ENCODE measurements around the gene PVALEF.
A peak's percentile ranks its signal among the peaks of the same experiment; 100 is the strongest.

Gene PVALEF

DNA sequence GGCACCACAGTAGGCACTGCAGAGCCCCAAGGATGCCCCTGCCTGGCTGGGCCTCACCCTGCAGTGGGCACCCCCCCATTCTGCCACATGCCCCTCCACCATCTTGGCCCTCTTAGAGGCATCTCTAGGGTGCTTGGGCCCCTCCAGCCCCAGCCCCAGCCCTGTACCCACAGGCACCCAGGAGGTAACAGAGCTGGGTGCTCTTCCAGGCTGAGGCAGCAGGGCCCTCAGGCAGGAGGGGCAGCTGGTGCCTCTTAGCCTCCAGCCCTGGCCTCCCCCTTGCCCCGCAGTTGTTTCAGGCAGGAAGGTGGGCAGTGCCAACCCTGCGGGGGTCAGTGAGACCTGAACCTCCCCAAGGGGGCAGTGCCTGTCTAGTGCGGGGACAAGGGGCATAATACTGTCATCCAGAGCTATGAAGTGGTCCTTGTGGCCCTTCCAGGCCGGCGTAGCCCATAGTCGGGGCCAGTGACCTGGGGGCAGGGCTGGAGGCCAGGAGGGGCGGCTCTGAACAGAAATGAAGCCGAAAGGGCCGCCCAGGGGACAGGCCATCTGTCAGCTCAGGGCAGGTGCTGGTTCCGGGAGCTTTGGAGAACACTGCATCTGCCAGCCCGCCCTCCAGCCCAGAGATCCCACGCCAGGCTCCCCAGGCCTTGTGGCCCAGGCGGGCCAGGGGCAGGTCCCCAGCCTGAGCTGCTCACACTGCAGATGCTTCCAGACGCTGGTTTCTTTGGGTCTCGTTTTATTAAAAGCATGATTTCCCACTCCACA, 5.6 kb downstream of the PVALEF start:
- H3K27me3 Mint-ChIP-seq: peaks cover 4 to 11% of the 10 kb centered on the region in 2 donors
- H3K4me1 Mint-ChIP-seq: no peaks in the 10 kb centered on the region
- H3K36me3 Mint-ChIP-seq: peaks cover 2 to 4% of the 10 kb centered on the region in 2 donors
- peaks cover 4 to 8% of the 10 kb centered on the region in 2 donors for H3K9me3 Mint-ChIP-seq
- no peak for ATAC-seq (replicated peaks)
- H3K4me3 Mint-ChIP-seq: no peak overlapping the region
- no peak overlapping the region for H3K27ac Mint-ChIP-seq
- DNase-seq: no peak

- no peak for DNase-seq
- Mint-ChIP-seq H3K9me3 (peaks cover 4 to 8% of the 10 kb centered on the region in 2 donors), H3K36me3 (peaks cover 2 to 4% of the 10 kb centered on the region in 2 donors), H3K27me3 (peaks cover 4 to 6% of the 10 kb centered on the region in 2 donors), H3K27ac (no peak overlapping the region), H3K4me1 (no peaks in the 10 kb centered on the region), H3K4me3 (no peak overlapping the region)
- ATAC-seq (replicated peaks): no peak
Observed at GRCh38 chr17:81171941-81172340, 6.6 kb downstream of the PVALEF start.

- no peak for ATAC-seq (replicated peaks)
- Mint-ChIP-seq H3K9me3 (peaks cover 4 to 8% of the 10 kb centered on the region in 2 donors), H3K4me1 (no peaks in the 10 kb centered on the region), H3K36me3 (peaks cover 2 to 4% of the 10 kb centered on the region in 2 donors), H3K27me3 (no peaks in the 10 kb centered on the region), H3K27ac (no peak overlapping the region), H3K4me3 (no peak overlapping the region)
- DNase-seq: no peak
Observed at GRCh38 chr17:81173052-81173761, 7.9 kb downstream of the PVALEF start.

- Mint-ChIP-seq H3K27me3 (no peaks in the 10 kb centered on the region), H3K27ac (no peak overlapping the region), H3K4me1 (no peaks in the 10 kb centered on the region), H3K9me3 (peaks cover 4 to 8% of the 10 kb centered on the region in 2 donors), H3K36me3 (peaks cover 2 to 4% of the 10 kb centered on the region in 2 donors), H3K4me3 (no peak overlapping the region)
- no peak for DNase-seq
- no peak for ATAC-seq (replicated peaks)
Observed at GRCh38 chr17:81173762-81174155, 8.5 kb downstream of the PVALEF start.

DNA sequence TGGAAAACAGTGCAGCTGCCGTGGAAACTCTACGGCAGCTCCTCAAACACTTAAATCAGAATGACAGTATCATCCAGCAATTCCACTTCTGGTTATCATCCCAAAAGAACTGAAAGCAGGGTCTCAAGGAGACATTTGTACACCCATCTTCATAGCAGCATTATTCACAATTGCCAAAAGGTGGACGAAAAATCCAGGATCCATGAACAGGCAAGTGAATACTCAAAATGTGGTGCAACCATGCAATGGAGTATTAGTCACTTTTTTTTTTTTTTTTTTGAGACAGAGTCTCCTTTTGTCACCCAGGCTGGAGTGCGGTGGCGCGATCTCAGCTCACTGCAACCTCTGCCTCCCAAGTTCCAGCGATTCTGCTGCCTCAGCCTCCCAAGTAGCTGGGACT, 11.4 kb downstream of the PVALEF start:
- Mint-ChIP-seq H3K36me3 (peaks cover 2 to 4% of the 10 kb centered on the region in 2 donors), H3K9me3 (peaks cover 4 to 8% of the 10 kb centered on the region in 2 donors), H3K27ac (no peak overlapping the region), H3K27me3 (no peaks in the 10 kb centered on the region), H3K4me1 (no peaks in the 10 kb centered on the region), H3K4me3 (no peak overlapping the region)
- no peak for DNase-seq
- no peak for ATAC-seq (replicated peaks)

- DNase-seq (no peak), ATAC-seq (replicated peaks) (no peak)
- H3K4me3 Mint-ChIP-seq: no peak overlapping the region
- peaks cover 4 to 8% of the 10 kb centered on the region in 2 donors for H3K9me3 Mint-ChIP-seq
- H3K4me1 Mint-ChIP-seq: no peaks in the 10 kb centered on the region
- H3K27me3 Mint-ChIP-seq: no peaks in the 10 kb centered on the region
- H3K27ac Mint-ChIP-seq: no peak overlapping the region
- H3K36me3 Mint-ChIP-seq: peaks cover 2 to 4% of the 10 kb centered on the region in 2 donors
Observed at GRCh38 chr17:81178136-81179091, 13.1 kb downstream of the PVALEF start.

GRCh38 chr17:81179220-81179619, 13.9 kb downstream of the PVALEF start:
- peaks cover 4 to 8% of the 10 kb centered on the region in 2 donors for H3K9me3 Mint-ChIP-seq
- no peak overlapping the region for H3K27ac Mint-ChIP-seq
- H3K4me3 Mint-ChIP-seq: no peak overlapping the region
- ATAC-seq (replicated peaks) (no peak), DNase-seq (no peak)
- H3K27me3 Mint-ChIP-seq: peaks cover 4 to 6% of the 10 kb centered on the region in 2 donors
- peaks cover 2 to 4% of the 10 kb centered on the region in 2 donors for H3K36me3 Mint-ChIP-seq
- no peaks in the 10 kb centered on the region for H3K4me1 Mint-ChIP-seq

DNA sequence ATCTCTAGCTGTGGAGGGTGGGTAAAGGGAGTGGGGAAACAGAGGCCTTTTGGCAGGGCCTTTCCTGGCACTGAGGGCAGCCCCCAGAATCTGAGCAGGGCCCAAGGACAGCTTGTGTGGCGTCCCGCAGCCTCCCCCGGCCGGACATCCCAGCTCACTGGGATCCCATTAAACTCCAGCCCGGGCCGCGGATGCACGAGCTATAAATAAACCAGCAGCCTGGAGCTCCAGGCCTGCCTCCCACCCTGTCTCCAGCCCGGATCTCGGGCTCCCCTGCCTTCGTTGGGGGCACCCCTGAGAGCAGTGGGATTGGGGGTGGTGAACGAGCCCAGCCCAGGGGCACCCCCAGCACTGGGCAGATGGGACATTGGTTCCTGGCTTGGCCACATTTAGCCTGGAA, 14.6 kb downstream of the PVALEF start:
- no peak for ATAC-seq (replicated peaks)

DNA sequence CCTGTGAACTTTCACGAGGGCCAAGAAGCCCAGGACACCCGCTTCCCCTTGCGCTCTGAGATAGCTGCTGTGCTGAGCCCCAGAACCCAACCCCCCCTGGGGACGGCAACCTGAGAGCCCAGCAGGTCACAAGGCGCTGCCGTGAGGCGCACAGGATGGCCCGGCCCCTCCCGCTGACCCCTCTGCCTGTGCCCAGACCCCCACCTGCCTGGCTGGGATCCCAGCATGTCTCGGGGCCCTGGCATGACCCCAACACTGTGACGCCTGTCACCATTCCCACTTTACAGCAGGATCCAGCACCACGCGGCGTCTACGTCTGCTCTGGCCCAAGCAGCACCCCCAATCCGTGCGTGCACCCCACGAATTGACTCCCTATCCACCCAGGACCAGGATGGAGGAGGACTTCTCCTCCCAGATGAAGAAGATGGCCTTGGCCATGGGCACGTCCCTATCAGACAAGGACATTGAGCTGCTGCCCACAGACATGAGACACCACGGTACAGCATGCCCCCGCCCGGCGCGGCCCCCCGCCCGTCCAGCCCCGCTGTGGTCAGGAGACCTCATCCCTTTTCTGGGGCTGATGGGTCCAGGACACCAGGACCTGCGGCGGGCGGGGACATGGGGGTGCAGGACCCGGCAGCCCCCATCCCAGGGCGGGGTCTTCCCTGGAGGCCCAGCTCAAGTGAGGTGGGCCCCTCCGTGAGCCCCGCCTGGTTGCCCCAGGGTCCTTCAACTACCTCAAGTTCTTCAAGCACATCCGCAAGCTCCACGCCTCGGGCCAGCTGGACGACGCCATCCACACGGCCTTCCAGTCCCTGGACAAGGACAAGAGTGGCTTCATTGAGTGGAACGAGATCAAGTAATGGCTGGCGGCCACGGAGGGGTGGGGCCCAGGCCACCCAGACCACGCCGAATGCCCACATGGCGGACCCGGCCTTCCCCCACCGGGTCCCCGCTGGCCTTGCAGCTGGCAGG, 15.8 kb downstream of the PVALEF start:
- ATAC-seq (replicated peaks): no peak
- Mint-ChIP-seq H3K27ac (no peak overlapping the region), H3K27me3 (peaks cover 6 to 7% of the 10 kb centered on the region in 2 donors), H3K36me3 (no peaks in the 10 kb centered on the region), H3K4me1 (no peaks in the 10 kb centered on the region), H3K4me3 (no peak overlapping the region), H3K9me3 (no peaks in the 10 kb centered on the region)
- no peak for DNase-seq

More for the DNA sequence above, 14.6 kb downstream of the PVALEF start:
- Mint-ChIP-seq H3K27me3 (peaks cover 6 to 7% of the 10 kb centered on the region in 2 donors), H3K4me3 (no peak overlapping the region), H3K4me1 (no peaks in the 10 kb centered on the region), H3K36me3 (peaks cover 2 to 4% of the 10 kb centered on the region in 2 donors), H3K9me3 (peaks cover 4 to 8% of the 10 kb centered on the region in 2 donors), H3K27ac (no peak overlapping the region)
- no peak for DNase-seq

GRCh38 chr17:81181811-81182185, 16.5 kb downstream of the PVALEF start:
- no peak for ATAC-seq (replicated peaks)
- Mint-ChIP-seq H3K9me3 (no peaks in the 10 kb centered on the region), H3K27ac (no peak overlapping the region), H3K36me3 (no peaks in the 10 kb centered on the region), H3K4me3 (no peak overlapping the region), H3K4me1 (no peaks in the 10 kb centered on the region), H3K27me3 (peaks cover 6 to 7% of the 10 kb centered on the region in 2 donors)
- no peak for DNase-seq

DNA sequence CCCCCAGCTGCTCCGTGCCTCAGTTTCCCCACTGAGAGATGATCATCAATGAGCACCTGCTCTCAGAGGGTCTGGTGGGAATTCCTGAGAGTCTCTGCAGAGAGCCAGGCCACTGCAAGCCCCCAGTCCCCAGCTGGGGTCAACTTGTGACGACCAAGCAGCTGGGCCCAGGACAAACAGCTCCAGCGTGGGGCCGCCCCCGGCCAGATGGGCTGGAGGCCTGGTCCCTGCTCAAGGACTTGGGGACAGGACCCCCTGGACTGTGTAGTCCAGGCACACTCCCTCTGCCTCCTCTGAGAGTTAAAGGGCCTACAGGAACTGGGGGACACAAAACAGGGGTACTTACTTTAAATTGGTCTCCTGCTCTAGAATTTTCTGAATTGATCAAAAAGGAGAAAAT, 17.3 kb downstream of the PVALEF start:
- ATAC-seq (replicated peaks) (no peak), DNase-seq (no peak)
- Mint-ChIP-seq H3K27me3 (peaks cover 6 to 7% of the 10 kb centered on the region in 2 donors), H3K36me3 (no peaks in the 10 kb centered on the region), H3K4me1 (no peaks in the 10 kb centered on the region), H3K9me3 (no peaks in the 10 kb centered on the region), H3K27ac (no peak overlapping the region), H3K4me3 (no peak overlapping the region)

GRCh38 chr17:81183316-81183715, 18.0 kb downstream of the PVALEF start:
- H3K27me3 Mint-ChIP-seq: peaks cover 6 to 7% of the 10 kb centered on the region in 2 donors
- ATAC-seq (replicated peaks): no peak
- no peak for DNase-seq
- no peaks in the 10 kb centered on the region for H3K36me3 Mint-ChIP-seq
- no peak overlapping the region for H3K4me3 Mint-ChIP-seq
- H3K9me3 Mint-ChIP-seq: no peaks in the 10 kb centered on the region
- H3K4me1 Mint-ChIP-seq: no peaks in the 10 kb centered on the region
- peak overlapping the region; percentile 62 for H3K27ac Mint-ChIP-seq

DNA sequence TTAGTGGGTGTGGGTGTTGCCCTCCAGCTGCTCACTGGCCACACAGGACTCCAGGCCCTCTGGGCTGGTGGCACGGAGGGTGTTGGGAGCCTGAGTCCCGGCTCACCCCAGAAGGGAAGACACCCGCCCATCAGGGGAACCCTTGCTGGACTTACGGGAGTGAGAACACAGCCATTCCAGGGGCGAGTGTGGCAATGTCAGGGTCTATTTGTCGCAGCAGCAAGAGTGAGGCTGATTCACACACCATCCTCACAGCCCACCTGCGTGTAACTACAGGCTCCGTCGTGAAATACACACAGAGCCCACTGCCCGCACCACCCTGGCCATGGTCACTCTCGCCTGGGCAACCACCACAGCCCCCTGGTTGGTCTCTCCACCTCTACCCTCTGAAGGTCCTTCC, 18.5 kb downstream of the PVALEF start:
- DNase-seq (no peak), ATAC-seq (replicated peaks) (no peak)
- peak overlapping the region; percentile 62 for H3K27ac Mint-ChIP-seq
- no peaks in the 10 kb centered on the region for H3K9me3 Mint-ChIP-seq
- H3K4me1 Mint-ChIP-seq: no peaks in the 10 kb centered on the region
- no peak overlapping the region for H3K4me3 Mint-ChIP-seq
- peaks cover under 1 to 2% of the 10 kb centered on the region in 2 donors for H3K36me3 Mint-ChIP-seq
- peaks cover 6 to 7% of the 10 kb centered on the region in 2 donors for H3K27me3 Mint-ChIP-seq
